Liver (tissue), 9 donors: ENCODE results near the gene USP33. TPM values are rescaled to one million over a fixed set of nuclear protein-coding genes. Genes with fewer than 3 reads are reported as not detected.

Experiments
- DNase-seq: peaks from one replicate; pipeline ENCODE4 v3.0.0-alpha.2; 2017; ENCODE audit warnings: low spot score
- H3K27ac ChIP-seq, 2 donors: one replicate each; pipeline ENCODE4 v1.7.0; 2013; ENCODE audit warnings: inconsistent platforms in 2 of 2, low read length in 2 of 2, control low read depth in 1 of 2, low read depth in 1 of 2, mild to moderate bottlenecking in 1 of 2
- H3K27me3 ChIP-seq, 4 donors: one replicate each; pipeline versions ENCODE4 v1.6.1 to v1.7.0; 2013; ENCODE audit warnings: low read length in 3 of 4, inconsistent platforms in 1 of 4, mild to moderate bottlenecking in 1 of 4, moderate library complexity in 1 of 4; ENCODE audit not compliant: control insufficient read depth in 4 of 4, insufficient read depth in 4 of 4
- H3K36me3 ChIP-seq, 4 donors: one replicate each; pipeline versions ENCODE4 v1.6.1 to v1.7.0; 2013; ENCODE audit warnings: low read length in 3 of 4, mild to moderate bottlenecking in 3 of 4, low read depth in 1 of 4, moderate library complexity in 1 of 4; ENCODE audit not compliant: control insufficient read depth in 4 of 4, insufficient read depth in 3 of 4
- H3K4me1 ChIP-seq, 4 donors: one replicate each; pipeline versions ENCODE4 v1.6.1 to v1.7.0; 2013; ENCODE audit warnings: low read length in 3 of 4, mild to moderate bottlenecking in 3 of 4, moderate library complexity in 1 of 4; ENCODE audit not compliant: control insufficient read depth in 4 of 4, insufficient read depth in 4 of 4
- H3K4me3 ChIP-seq, 3 donors: one replicate each; pipeline versions ENCODE4 v1.6.1 to v1.7.0; 2013; ENCODE audit warnings: low read length in 3 of 3, control low read depth in 1 of 3, low read depth in 1 of 3, mild to moderate bottlenecking in 1 of 3
- H3K9ac ChIP-seq, 2 donors: one replicate each; pipeline ENCODE4 v1.7.0; 2013; ENCODE audit warnings: low read length in 2 of 2, mild to moderate bottlenecking in 2 of 2, moderate library complexity in 2 of 2, control low read depth in 1 of 2, low read depth in 1 of 2
- H3K9me3 ChIP-seq, 4 donors: one replicate each; pipeline versions ENCODE4 v1.6.1 to v1.7.0; 2013; ENCODE audit warnings: low read length in 3 of 4; ENCODE audit not compliant: control insufficient read depth in 4 of 4
- EGR1 ChIP-seq, 2 donors: IDR thresholded peaks; 2 replicates each; pipeline ENCODE4 v1.6.1; 2016 to 2018; ENCODE audit warnings: antibody characterized with exemption in 2 of 2, low read depth in 2 of 2
- FOXA1 ChIP-seq: IDR thresholded peaks from 2 replicates; pipeline ENCODE4 v1.6.1; 2016; ENCODE audit warnings: antibody characterized with exemption
- HNF4A ChIP-seq, 2 donors: conservative IDR thresholded peaks; 2 replicates each; pipeline ENCODE4 v1.6.1; 2016; ENCODE audit warnings: antibody characterized with exemption in 2 of 2, mild to moderate bottlenecking in 2 of 2
- HNF4G ChIP-seq: IDR thresholded peaks from 2 replicates; pipeline ENCODE4 v1.6.1; 2016; ENCODE audit warnings: antibody characterized with exemption
- JUND ChIP-seq, 2 donors: IDR thresholded peaks; 2 replicates each; pipeline ENCODE4 v1.6.1; 2016; ENCODE audit warnings: antibody characterized with exemption in 2 of 2
- NR2F2 ChIP-seq: IDR thresholded peaks from 2 replicates; pipeline ENCODE4 v1.6.1; 2016; ENCODE audit warnings: antibody characterized with exemption
- RAD21 ChIP-seq, 2 donors: IDR thresholded peaks; 2 replicates each; pipeline ENCODE4 v1.6.1; 2016; ENCODE audit warnings: antibody characterized with exemption in 2 of 2, mild to moderate bottlenecking in 2 of 2
- RXRA ChIP-seq, 2 donors: IDR thresholded peaks; 2 replicates each; pipeline ENCODE4 v1.6.1; 2017 to 2018; ENCODE audit warnings: antibody characterized with exemption in 2 of 2, mild to moderate bottlenecking in 1 of 2
- TAF1 ChIP-seq: conservative IDR thresholded peaks from 2 replicates; pipeline ENCODE4 v1.6.1; 2016; ENCODE audit warnings: antibody characterized with exemption, mild to moderate bottlenecking
- YY1 ChIP-seq: IDR thresholded peaks from 2 replicates; pipeline ENCODE4 v1.6.1; 2016; ENCODE audit warnings: antibody characterized with exemption, mild to moderate bottlenecking
- WGBS: extraction: QIAGEN DNeasy Blood & Tissue Kit; methylation state at CpG from one replicate; pipeline ENCODE4 v1.1.7; 2013; 5-methylcytosine and 5-hydroxymethylcytosine counted together
- polyA plus RNA-seq, 2 donors: library from polyadenylated mRNA; stranded (reverse) in 1 of 2; unstranded in 1 of 2; fragments of 200-250 nt in 1 of 2; fragments of >200 nt in 1 of 2; fragmentation: Nextera tagmentation in 1 of 2; extraction: Ambion mirVana in 1 of 2; gene quantifications; one replicate each; pipeline versions ENCODE4 v1.2.1 to v1.2.3, GENCODE V29; 2013 to 2015
- total RNA-seq, 2 donors: library from RNA; depleted of rRNA; stranded (reverse); fragments of >200 nt; gene quantifications; one replicate each; pipeline ENCODE4 v1.2.3, GENCODE V29; 2014
- TF ChIP-seq, protein P1 (sequence below): IDR thresholded peaks from 2 replicates; pipeline ENCODE4 v1.6.1; 2016; ENCODE audit warnings: antibody characterized with exemption
- TF ChIP-seq, protein P2 (sequence below): IDR thresholded peaks from 2 replicates; pipeline ENCODE4 v1.6.1; 2016; ENCODE audit warnings: antibody characterized with exemption
- TF ChIP-seq, protein P3 (sequence below): fragments of 150-350 bp; IDR thresholded peaks from 2 replicates; pipeline ENCODE4 v1.5.1; 2017; ENCODE audit warnings: improper control_type of control experiment, low read depth, low read length; ENCODE audit not compliant: missing input control
- TF ChIP-seq, protein P4 (sequence below): IDR thresholded peaks from 2 replicates; pipeline ENCODE4 v1.6.1; 2016; ENCODE audit warnings: antibody characterized with exemption, mild to moderate bottlenecking
- donor health status: healthy.
- donor health status: healthy.
- donor health status: healthy.
- donor health status: healthy.
- donor health status: healthy.

USP33 gene
- total and polyA plus RNA-seq, 4 donors = 9.2 to 50.5 (median 28.3) TPM

DNA sequence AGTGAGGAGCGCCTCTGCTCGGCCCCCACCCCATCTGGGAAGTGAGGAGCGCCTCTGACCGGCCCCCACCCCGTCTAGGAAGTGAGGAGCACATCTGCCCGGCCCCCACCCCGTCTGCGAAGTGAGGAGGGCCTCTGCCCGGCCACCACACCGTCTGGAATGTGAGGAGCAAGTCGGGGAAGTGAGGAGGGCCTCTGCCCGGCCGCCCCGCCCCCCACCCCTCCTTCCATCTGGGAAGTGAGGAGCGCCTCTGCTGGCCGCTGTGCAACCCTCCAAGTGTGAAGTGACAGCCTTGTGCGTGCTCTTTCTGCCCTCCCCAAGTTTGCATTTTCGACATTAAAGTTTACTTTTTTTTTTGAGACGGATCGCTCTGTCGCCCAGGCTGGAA is 72.1 kb downstream of the USP33 start:
- Histone ChIP-seq H3K9ac (no peak overlapping the region), H3K9me3 (no peaks in the 10 kb centered on the region), H3K27ac (no peak overlapping the region), H3K4me1 (peaks cover 2 to 8% (median 6%) of the 10 kb centered on the region in 4 donors), H3K4me3 (peak overlapping the region in 1 of 3 donors; percentile 9), H3K27me3 (no peaks in the 10 kb centered on the region), H3K36me3 (no peaks in the 10 kb centered on the region)
- WGBS = 51% methylated on average over 21 of the region's 21 CpGs
- DNase-seq = no peak
- peak in 1 of 2 donors; percentile 32 for TF ChIP-seq RAD21 (IDR thresholded peaks at IDR 0.05)
- no peak for TF ChIP-seq YY1

DNA sequence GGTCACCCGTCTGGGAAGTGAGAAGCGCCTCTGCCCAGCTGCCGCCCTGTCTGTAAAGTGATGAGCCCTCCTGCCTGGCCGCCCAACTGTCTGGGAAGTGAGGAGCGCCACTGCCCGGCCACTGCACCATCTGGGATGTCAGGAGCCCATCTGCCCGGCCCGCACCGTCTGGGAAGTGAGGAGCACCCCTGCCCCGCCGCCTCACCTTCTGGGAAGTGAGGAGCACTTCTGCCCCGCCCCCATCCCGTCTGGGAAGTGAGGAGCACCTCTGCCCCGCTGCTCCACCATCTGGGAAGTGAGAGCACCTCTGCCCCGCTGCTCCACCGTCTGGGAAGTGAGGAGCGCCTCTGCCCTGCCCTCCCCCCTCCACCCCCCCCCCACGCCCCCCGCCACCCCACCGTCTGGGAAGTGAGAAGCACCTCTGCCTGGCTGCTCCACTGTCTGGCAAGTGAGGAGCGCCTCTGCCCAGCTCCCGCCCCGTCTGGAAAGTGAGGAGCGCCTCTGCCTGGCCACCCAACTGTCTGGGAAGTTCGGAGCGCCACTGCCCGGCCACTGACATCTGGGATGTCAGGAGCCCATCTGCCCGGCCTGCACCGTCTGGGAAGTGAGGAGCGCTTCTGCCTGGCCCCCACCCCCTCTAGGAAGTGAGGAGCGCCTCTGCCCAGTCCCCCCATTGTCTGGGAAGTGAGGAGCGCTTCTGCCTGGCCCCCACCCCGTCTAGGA is 72.7 kb downstream of the USP33 start:
- no peak for DNase-seq
- Histone ChIP-seq H3K4me3 (no peak overlapping the region), H3K36me3 (no peaks in the 10 kb centered on the region), H3K9ac (no peak overlapping the region), H3K27ac (no peak overlapping the region), H3K9me3 (no peaks in the 10 kb centered on the region), H3K4me1 (peaks cover 2 to 10% (median 6%) of the 10 kb centered on the region in 4 donors), H3K27me3 (no peaks in the 10 kb centered on the region)
- WGBS = 91% methylated on average over 33 of the region's 33 CpGs
- TF ChIP-seq JUND (IDR thresholded peaks at IDR 0.05) (no peak), EGR1 (IDR thresholded peaks at IDR 0.05; ENCODE audit: low read depth in 2 of 2) (no peak), RXRA (IDR thresholded peaks at IDR 0.05) (no peak), TAF1 (no peak), RAD21 (IDR thresholded peaks at IDR 0.05) (no peak), HNF4G (no peak), NR2F2 (no peak), FOXA1 (no peak), HNF4A (conservative IDR thresholded peaks at IDR 0.05) (no peak)
- TF ChIP-seq, protein P1, sequence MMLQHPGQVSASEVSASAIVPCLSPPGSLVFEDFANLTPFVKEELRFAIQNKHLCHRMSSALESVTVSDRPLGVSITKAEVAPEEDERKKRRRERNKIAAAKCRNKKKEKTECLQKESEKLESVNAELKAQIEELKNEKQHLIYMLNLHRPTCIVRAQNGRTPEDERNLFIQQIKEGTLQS = no peak
- TF ChIP-seq, protein P2, sequence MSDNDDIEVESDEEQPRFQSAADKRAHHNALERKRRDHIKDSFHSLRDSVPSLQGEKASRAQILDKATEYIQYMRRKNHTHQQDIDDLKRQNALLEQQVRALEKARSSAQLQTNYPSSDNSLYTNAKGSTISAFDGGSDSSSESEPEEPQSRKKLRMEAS = no peak
- TF ChIP-seq, protein P3, sequence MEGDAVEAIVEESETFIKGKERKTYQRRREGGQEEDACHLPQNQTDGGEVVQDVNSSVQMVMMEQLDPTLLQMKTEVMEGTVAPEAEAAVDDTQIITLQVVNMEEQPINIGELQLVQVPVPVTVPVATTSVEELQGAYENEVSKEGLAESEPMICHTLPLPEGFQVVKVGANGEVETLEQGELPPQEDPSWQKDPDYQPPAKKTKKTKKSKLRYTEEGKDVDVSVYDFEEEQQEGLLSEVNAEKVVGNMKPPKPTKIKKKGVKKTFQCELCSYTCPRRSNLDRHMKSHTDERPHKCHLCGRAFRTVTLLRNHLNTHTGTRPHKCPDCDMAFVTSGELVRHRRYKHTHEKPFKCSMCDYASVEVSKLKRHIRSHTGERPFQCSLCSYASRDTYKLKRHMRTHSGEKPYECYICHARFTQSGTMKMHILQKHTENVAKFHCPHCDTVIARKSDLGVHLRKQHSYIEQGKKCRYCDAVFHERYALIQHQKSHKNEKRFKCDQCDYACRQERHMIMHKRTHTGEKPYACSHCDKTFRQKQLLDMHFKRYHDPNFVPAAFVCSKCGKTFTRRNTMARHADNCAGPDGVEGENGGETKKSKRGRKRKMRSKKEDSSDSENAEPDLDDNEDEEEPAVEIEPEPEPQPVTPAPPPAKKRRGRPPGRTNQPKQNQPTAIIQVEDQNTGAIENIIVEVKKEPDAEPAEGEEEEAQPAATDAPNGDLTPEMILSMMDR = no peak
- TF ChIP-seq, protein P4, sequence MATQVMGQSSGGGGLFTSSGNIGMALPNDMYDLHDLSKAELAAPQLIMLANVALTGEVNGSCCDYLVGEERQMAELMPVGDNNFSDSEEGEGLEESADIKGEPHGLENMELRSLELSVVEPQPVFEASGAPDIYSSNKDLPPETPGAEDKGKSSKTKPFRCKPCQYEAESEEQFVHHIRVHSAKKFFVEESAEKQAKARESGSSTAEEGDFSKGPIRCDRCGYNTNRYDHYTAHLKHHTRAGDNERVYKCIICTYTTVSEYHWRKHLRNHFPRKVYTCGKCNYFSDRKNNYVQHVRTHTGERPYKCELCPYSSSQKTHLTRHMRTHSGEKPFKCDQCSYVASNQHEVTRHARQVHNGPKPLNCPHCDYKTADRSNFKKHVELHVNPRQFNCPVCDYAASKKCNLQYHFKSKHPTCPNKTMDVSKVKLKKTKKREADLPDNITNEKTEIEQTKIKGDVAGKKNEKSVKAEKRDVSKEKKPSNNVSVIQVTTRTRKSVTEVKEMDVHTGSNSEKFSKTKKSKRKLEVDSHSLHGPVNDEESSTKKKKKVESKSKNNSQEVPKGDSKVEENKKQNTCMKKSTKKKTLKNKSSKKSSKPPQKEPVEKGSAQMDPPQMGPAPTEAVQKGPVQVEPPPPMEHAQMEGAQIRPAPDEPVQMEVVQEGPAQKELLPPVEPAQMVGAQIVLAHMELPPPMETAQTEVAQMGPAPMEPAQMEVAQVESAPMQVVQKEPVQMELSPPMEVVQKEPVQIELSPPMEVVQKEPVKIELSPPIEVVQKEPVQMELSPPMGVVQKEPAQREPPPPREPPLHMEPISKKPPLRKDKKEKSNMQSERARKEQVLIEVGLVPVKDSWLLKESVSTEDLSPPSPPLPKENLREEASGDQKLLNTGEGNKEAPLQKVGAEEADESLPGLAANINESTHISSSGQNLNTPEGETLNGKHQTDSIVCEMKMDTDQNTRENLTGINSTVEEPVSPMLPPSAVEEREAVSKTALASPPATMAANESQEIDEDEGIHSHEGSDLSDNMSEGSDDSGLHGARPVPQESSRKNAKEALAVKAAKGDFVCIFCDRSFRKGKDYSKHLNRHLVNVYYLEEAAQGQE = no peak
